Uterus (tissue), 4 donors: Measurements from ENCODE around the gene FLNB. TPM values are rescaled to one million over a fixed set of nuclear protein-coding genes. Genes with fewer than 3 reads are reported as not detected.

Source experiments
- DNase-seq, 2 donors: peaks; one replicate each; pipeline ENCODE4 v3.0.0-alpha.2; 2019 to 2020
- H3K27ac ChIP-seq, 2 donors: fragments of 200-600 bp; sonication (generic); 1 replicate in 1 of 2; 2 replicates in 1 of 2; pipeline ENCODE4 v1.5.1; 2016 to 2018
- H3K27me3 ChIP-seq, 2 donors: fragments of 200-600 bp; sonication (generic); one replicate each; pipeline ENCODE4 v1.5.1; 2018 to 2019; ENCODE audit warnings: control low read depth in 1 of 2
- H3K36me3 ChIP-seq, 2 donors: fragments of 200-600 bp; sonication (generic); one replicate each; pipeline ENCODE4 v1.5.1; 2019; ENCODE audit warnings: control low read depth in 1 of 2
- H3K4me1 ChIP-seq, 2 donors: fragments of 200-600 bp; sonication (generic); one replicate each; pipeline ENCODE4 v1.5.1; 2018 to 2019; ENCODE audit warnings: control low read depth in 1 of 2
- H3K4me3 ChIP-seq, 2 donors: fragments of 200-600 bp; sonication (generic); 1 replicate in 1 of 2; 2 replicates in 1 of 2; pipeline ENCODE4 v1.5.1; 2018 to 2019; ENCODE audit warnings: mild to moderate bottlenecking in 1 of 2
- H3K9me3 ChIP-seq, 2 donors: fragments of 200-600 bp; sonication (generic); one replicate each; pipeline ENCODE4 v1.5.1; 2019; ENCODE audit warnings: control low read depth in 1 of 2
- POLR2A ChIP-seq, 2 donors: fragments of 450-650 bp; IDR thresholded peaks; one replicate each; pipeline ENCODE4 v1.6.1; 2016; ENCODE audit warnings: antibody characterized with exemption in 2 of 2, mild to moderate bottlenecking in 1 of 2, moderate library complexity in 1 of 2
- intact Hi-C: fragments of 100-400 bp; cut with DNase I; formaldehyde crosslinking; loops from one replicate; pipeline ENCODE4 v1.15.1; 2023; ENCODE audit warnings: low total_unique reads
- total RNA-seq, 4 donors: library from RNA; depleted of rRNA in 3 of 4; stranded (reverse); fragments of >200 nt in 3 of 4; gene quantifications; one replicate each; pipeline versions ENCODE4 v1.1.0 to v1.2.4, GENCODE V29; 2014 to 2023
- TF ChIP-seq, protein P1 (sequence below), 4 experiments: fragments of 200-600 bp in 2 of 4; fragments of 450-650 bp in 2 of 4; sonication (generic) in 2 of 4; IDR thresholded peaks; one replicate each; pipeline ENCODE4 v1.5.1; 2016 to 2019; ENCODE audit warnings: antibody characterized with exemption in 4 of 4, mild to moderate bottlenecking in 2 of 4, moderate library complexity in 1 of 4
- donor health status: DM: yes; HTN: yes; CAD: no.

FLNB gene
- total RNA-seq, 4 donors from 2014 or later: 52.4 to 283 (median 148) TPM

DNA sequence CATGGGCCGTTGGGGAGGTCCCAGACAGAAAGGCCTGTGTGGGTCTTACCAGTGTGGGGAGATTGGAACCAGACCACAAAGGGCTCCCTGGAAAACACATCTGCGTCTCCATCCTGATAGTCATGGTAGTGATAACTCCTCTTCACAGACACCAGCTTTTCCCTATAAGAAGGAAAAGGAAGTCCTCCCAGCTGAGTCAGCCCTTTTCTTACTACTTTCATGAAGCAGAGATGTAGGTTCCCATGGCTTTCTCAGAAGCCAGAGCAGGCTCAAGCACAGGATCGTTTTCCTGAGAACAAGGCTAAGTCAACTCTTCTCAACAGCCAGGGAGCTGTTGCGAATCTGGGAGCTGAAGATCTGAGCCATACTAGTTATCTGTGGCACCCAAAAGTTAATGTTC lies 196.5 kb downstream of the FLNB start:
- H3K4me1 ChIP-seq: no peaks in the 10 kb centered on the region
- H3K36me3 ChIP-seq: no peaks in the 10 kb centered on the region
- no peaks in the 10 kb centered on the region for H3K27me3 ChIP-seq
- TF ChIP-seq, protein P1, sequence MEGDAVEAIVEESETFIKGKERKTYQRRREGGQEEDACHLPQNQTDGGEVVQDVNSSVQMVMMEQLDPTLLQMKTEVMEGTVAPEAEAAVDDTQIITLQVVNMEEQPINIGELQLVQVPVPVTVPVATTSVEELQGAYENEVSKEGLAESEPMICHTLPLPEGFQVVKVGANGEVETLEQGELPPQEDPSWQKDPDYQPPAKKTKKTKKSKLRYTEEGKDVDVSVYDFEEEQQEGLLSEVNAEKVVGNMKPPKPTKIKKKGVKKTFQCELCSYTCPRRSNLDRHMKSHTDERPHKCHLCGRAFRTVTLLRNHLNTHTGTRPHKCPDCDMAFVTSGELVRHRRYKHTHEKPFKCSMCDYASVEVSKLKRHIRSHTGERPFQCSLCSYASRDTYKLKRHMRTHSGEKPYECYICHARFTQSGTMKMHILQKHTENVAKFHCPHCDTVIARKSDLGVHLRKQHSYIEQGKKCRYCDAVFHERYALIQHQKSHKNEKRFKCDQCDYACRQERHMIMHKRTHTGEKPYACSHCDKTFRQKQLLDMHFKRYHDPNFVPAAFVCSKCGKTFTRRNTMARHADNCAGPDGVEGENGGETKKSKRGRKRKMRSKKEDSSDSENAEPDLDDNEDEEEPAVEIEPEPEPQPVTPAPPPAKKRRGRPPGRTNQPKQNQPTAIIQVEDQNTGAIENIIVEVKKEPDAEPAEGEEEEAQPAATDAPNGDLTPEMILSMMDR (IDR thresholded peaks at IDR 0.05): no peak
- no peak for TF ChIP-seq POLR2A (IDR thresholded peaks at IDR 0.05)
- intact Hi-C loops: no loop called here
- no peaks in the 10 kb centered on the region for H3K9me3 ChIP-seq
- H3K4me3 ChIP-seq: no peak overlapping the region
- DNase-seq: no peak
- no peak overlapping the region for H3K27ac ChIP-seq

DNA sequence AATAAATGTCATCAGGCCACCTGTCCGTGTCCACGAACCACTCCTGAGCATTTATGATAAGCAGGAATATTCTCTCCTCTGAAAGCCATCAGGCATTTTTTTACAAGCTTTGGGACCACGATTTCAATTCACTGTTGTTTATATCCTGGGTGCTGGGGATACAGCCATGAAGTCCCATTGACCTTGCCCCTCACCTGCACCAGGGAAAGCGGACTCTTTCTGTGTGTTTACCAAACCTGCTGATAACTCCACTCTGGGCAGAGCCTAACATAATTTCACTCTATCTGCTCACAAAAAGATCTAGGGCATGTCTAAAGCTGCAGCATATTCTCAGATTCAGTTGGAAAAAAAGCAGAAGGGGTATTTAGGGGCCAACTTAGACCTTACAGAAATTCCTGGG lies 197.8 kb downstream of the FLNB start:
- no peak for DNase-seq
- H3K36me3 ChIP-seq: no peaks in the 10 kb centered on the region
- H3K27ac ChIP-seq: no peak overlapping the region
- no peaks in the 10 kb centered on the region for H3K27me3 ChIP-seq
- no peak overlapping the region for H3K4me3 ChIP-seq
- intact Hi-C loops: no loop called here
- no peaks in the 10 kb centered on the region for H3K9me3 ChIP-seq
- no peaks in the 10 kb centered on the region for H3K4me1 ChIP-seq
- TF ChIP-seq, protein P1 (IDR thresholded peaks at IDR 0.05): no peak
- TF ChIP-seq POLR2A (IDR thresholded peaks at IDR 0.05): no peak

DNA sequence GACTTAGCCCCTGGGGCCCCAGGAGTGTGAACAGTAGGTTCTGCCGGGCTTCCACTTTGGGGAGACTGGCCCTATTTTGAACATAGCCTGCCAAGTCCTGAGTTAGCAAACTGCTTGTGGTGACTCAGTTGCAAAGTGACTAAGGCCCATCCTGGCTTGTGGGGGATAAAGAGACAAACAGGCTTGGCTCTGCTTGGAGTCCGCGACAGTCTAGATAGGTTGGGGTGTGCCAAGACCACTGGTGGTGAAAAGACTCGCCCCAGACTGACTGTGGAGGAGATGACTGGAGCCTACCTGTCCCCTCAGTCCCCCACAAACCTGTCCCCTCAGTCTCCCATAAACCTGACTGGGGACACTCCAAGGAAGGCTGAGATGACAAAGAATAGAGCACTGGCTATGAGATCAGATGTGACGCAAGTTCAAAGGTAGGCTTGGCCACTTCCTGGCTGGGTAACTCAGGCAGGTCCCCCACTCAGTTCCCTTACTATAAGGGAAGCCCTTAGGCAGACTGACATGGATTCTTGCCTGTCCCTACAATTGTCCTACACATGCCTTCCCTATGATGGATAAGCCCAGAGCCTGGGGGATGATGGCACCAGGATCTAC lies 198.3 kb downstream of the FLNB start:
- H3K4me3 ChIP-seq: no peak overlapping the region
- no peaks in the 10 kb centered on the region for H3K27me3 ChIP-seq
- TF ChIP-seq POLR2A (IDR thresholded peaks at IDR 0.05): no peak
- TF ChIP-seq, protein P1 (IDR thresholded peaks at IDR 0.05): no peak
- H3K36me3 ChIP-seq: no peaks in the 10 kb centered on the region
- intact Hi-C loops: no loop called here
- no peaks in the 10 kb centered on the region for H3K4me1 ChIP-seq
- DNase-seq: no peak
- H3K9me3 ChIP-seq: no peaks in the 10 kb centered on the region
- no peak overlapping the region for H3K27ac ChIP-seq

DNA sequence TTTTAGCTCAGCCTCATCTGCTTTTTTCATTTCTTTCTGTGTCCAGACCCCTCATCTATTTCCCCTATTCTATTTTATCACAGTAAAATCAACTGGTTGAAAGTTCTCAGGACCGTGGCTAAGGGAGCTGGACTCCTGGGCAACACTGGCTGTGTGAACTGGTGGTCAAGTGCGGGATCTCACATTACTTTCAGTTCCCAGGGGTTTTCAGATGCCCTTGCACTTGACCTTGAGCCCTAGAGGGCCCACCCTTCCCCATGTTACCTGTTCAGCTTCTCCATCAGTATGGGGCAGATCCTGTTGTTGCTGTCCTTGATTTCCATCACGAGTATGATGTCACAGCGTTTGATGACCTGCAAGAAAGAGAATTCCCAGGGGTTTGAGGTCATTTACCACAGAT lies 199.7 kb downstream of the FLNB start:
- Histone ChIP-seq H3K4me3 (no peak overlapping the region), H3K36me3 (no peaks in the 10 kb centered on the region), H3K4me1 (no peaks in the 10 kb centered on the region), H3K27ac (no peak overlapping the region), H3K9me3 (no peaks in the 10 kb centered on the region), H3K27me3 (no peaks in the 10 kb centered on the region)
- no peak for DNase-seq
- intact Hi-C loops: no loop called here
- TF ChIP-seq, protein P1 (IDR thresholded peaks at IDR 0.05): no peak
- TF ChIP-seq POLR2A (IDR thresholded peaks at IDR 0.05): no peak

DNA sequence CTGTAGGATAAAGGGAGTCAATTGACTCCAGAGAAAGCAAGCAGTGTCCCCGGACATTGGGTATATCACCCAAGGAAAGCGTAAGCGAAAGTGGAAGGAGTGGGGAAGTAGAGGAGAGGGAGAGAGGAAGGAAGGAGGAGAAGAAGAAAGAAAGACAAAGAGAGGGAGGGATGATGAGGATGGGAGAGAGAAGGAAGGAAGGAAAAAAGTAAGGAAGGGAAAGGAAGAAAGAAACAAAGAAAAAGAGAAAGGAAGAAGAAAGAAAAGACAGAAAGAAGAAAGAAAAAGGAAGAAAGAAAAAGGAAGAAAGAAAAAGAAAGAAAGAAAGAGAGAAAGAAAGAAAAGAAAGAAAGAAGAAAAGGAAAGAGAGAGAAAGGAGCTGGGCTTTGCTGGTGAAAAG lies 201.7 kb downstream of the FLNB start:
- H3K4me3 ChIP-seq: no peak overlapping the region
- no peaks in the 10 kb centered on the region for H3K27me3 ChIP-seq
- DNase-seq: no peak
- no peak for TF ChIP-seq POLR2A (IDR thresholded peaks at IDR 0.05)
- TF ChIP-seq, protein P1 (IDR thresholded peaks at IDR 0.05): no peak
- no peak overlapping the region for H3K27ac ChIP-seq
- intact Hi-C loops: no loop called here
- H3K4me1 ChIP-seq: no peaks in the 10 kb centered on the region
- H3K9me3 ChIP-seq: no peaks in the 10 kb centered on the region
- H3K36me3 ChIP-seq: no peaks in the 10 kb centered on the region
